H9 (cell line): ENCODE results near the gene INHBC. TPM values are rescaled to one million over a fixed set of nuclear protein-coding genes. Genes with fewer than 3 reads are reported as not detected.
A peak's percentile ranks its signal among the peaks of the same experiment; 100 is the strongest.

Source experiments
- DNase-seq: peaks from one replicate; pipeline ENCODE4 v3.0.0-alpha.2; 2017
- H2AFZ ChIP-seq: one replicate; pipeline ENCODE4 v1.6.1; 2013; ENCODE audit warnings: mild to moderate bottlenecking, low read length, control low read depth, moderate library complexity
- H2AK5ac ChIP-seq: 2 replicates; pipeline ENCODE4 v1.6.1; 2013; ENCODE audit warnings: low read length, control low read depth, mixed read lengths; ENCODE audit not compliant: insufficient read length
- H2BK120ac ChIP-seq: one replicate; pipeline ENCODE4 v1.6.1; 2013; ENCODE audit warnings: low read depth, mild to moderate bottlenecking, low read length, control low read depth, inconsistent platforms; ENCODE audit not compliant: poor library complexity, severe bottlenecking
- H2BK12ac ChIP-seq: 2 replicates; pipeline ENCODE4 v1.6.1; 2013; ENCODE audit warnings: low read length, control low read depth, mixed read lengths, low read depth; ENCODE audit not compliant: insufficient read length
- H2BK15ac ChIP-seq: 2 replicates; pipeline ENCODE4 v1.6.1; 2013; ENCODE audit warnings: low read depth, low read length, control low read depth
- H2BK20ac ChIP-seq: one replicate; pipeline ENCODE4 v1.6.1; 2013; ENCODE audit warnings: low read depth, mild to moderate bottlenecking, low read length, control low read depth, inconsistent platforms; ENCODE audit not compliant: poor library complexity, severe bottlenecking
- H2BK5ac ChIP-seq: 2 replicates; pipeline ENCODE4 v1.6.1; 2013; ENCODE audit warnings: low read length, control low read depth, mixed read lengths; ENCODE audit not compliant: insufficient read length
- H3K14ac ChIP-seq: 2 replicates; pipeline ENCODE4 v1.6.1; 2013; ENCODE audit warnings: low read length, control low read depth; ENCODE audit not compliant: insufficient read depth
- H3K18ac ChIP-seq: 2 replicates; pipeline ENCODE4 v1.6.1; 2013; ENCODE audit warnings: low read depth, mild to moderate bottlenecking, mixed read lengths, low read length, control low read depth; ENCODE audit not compliant: insufficient read length
- H3K23ac ChIP-seq: 2 replicates; pipeline ENCODE4 v1.6.1; 2013; ENCODE audit warnings: low read length, control low read depth, mixed read lengths, low read depth; ENCODE audit not compliant: insufficient read length
- H3K23me2 ChIP-seq: 2 replicates; pipeline ENCODE4 v1.6.1; 2013; ENCODE audit warnings: low read depth, mild to moderate bottlenecking, mixed read lengths, low read length, control low read depth; ENCODE audit not compliant: insufficient read length, poor library complexity, severe bottlenecking
- H3K27ac ChIP-seq: 2 replicates; pipeline ENCODE4 v1.5.1; 2013; ENCODE audit warnings: low read length, control low read depth, mixed read lengths, low read depth; ENCODE audit not compliant: insufficient read length
- H3K27me3 ChIP-seq: 2 replicates; pipeline ENCODE4 v1.6.1; 2013; ENCODE audit warnings: low read length, control low read depth, inconsistent platforms; ENCODE audit not compliant: insufficient read depth
- H3K4ac ChIP-seq: 2 replicates; pipeline ENCODE4 v1.6.1; 2013; ENCODE audit warnings: low read depth, mild to moderate bottlenecking, control low read depth, inconsistent platforms, low read length, moderate library complexity
- H3K4me1 ChIP-seq: 2 replicates; pipeline ENCODE4 v1.6.1; 2013; ENCODE audit warnings: low read length, control low read depth, inconsistent platforms; ENCODE audit not compliant: insufficient read depth
- H3K4me2 ChIP-seq: 2 replicates; pipeline ENCODE4 v1.6.1; 2013; ENCODE audit warnings: low read length, control low read depth, mixed read lengths; ENCODE audit not compliant: insufficient read length, insufficient read depth
- H3K56ac ChIP-seq: 2 replicates; pipeline ENCODE4 v1.6.1; 2013; ENCODE audit warnings: low read depth, mild to moderate bottlenecking, mixed read lengths, low read length, control low read depth; ENCODE audit not compliant: insufficient read length
- H3K79me1 ChIP-seq: 2 replicates; pipeline ENCODE4 v1.6.1; 2013; ENCODE audit warnings: low read depth, mild to moderate bottlenecking, moderate library complexity, low read length, control low read depth, inconsistent platforms; ENCODE audit not compliant: insufficient read depth, poor library complexity, severe bottlenecking
- H3K79me2 ChIP-seq: 2 replicates; pipeline ENCODE4 v1.6.1; 2013; ENCODE audit warnings: low read length, control low read depth, inconsistent platforms; ENCODE audit not compliant: insufficient read depth
- H3K9ac ChIP-seq: 2 replicates; pipeline ENCODE4 v1.6.1; 2013; ENCODE audit warnings: low read length, control low read depth, mixed read lengths; ENCODE audit not compliant: insufficient read length; ENCODE audit errors: extremely low read depth
- H3K9me3 ChIP-seq: one replicate; pipeline ENCODE4 v1.6.1; 2013; ENCODE audit warnings: low read depth, low read length, inconsistent platforms; ENCODE audit not compliant: control insufficient read depth
- H3T11ph ChIP-seq: one replicate; pipeline ENCODE4 v1.6.1; 2013; ENCODE audit warnings: mild to moderate bottlenecking, low read length, control low read depth, inconsistent platforms
- H4K20me1 ChIP-seq: one replicate; pipeline ENCODE4 v1.6.1; 2013; ENCODE audit not compliant: control insufficient read depth, insufficient read length, insufficient read depth
- H4K5ac ChIP-seq: 2 replicates; pipeline ENCODE4 v1.6.1; 2013; ENCODE audit warnings: low read depth, mild to moderate bottlenecking, mixed read lengths, low read length, control low read depth; ENCODE audit not compliant: insufficient read length
- H4K8ac ChIP-seq: replicated peaks from 2 replicates; pipeline ENCODE4 v1.6.1; 2013; ENCODE audit warnings: low read length, control low read depth, mixed read lengths, low read depth; ENCODE audit not compliant: insufficient read length
- H4K91ac ChIP-seq: 2 replicates; pipeline ENCODE4 v1.6.1; 2013; ENCODE audit warnings: low read depth, mild to moderate bottlenecking, moderate library complexity, mixed read lengths, low read length, control low read depth; ENCODE audit not compliant: insufficient read length
- H3K27ac Mint-ChIP-seq, 3 experiments: 2 replicates in 2 of 3; 3 replicates in 1 of 3; pipeline ENCODE4 v1.8.0; 2020 to 2021; ENCODE audit warnings: mixed read lengths in 3 of 3, mild to moderate bottlenecking in 1 of 3, moderate library complexity in 1 of 3
- H3K27me3 Mint-ChIP-seq: 2 replicates; pipeline ENCODE4 v1.8.0; 2021; ENCODE audit warnings: low read depth, mild to moderate bottlenecking, moderate library complexity, mixed read lengths
- H3K36me3 Mint-ChIP-seq, 3 experiments: 2 replicates in 2 of 3; 3 replicates in 1 of 3; pipeline ENCODE4 v1.8.0; 2020 to 2021; ENCODE audit warnings: low read depth in 3 of 3, mixed read lengths in 3 of 3; ENCODE audit not compliant: insufficient read depth in 1 of 3
- H3K4me1 Mint-ChIP-seq, 2 experiments: 2 replicates each; pipeline ENCODE4 v1.8.0; 2020; ENCODE audit warnings: mixed read lengths in 2 of 2
- H3K4me3 Mint-ChIP-seq, 2 experiments: 2 replicates in 1 of 2; 3 replicates in 1 of 2; pipeline ENCODE4 v1.8.0; 2020 to 2021; ENCODE audit warnings: mild to moderate bottlenecking in 2 of 2, mixed read lengths in 2 of 2, moderate library complexity in 1 of 2
- H3K9me3 Mint-ChIP-seq, 2 experiments: 2 replicates in 1 of 2; 3 replicates in 1 of 2; pipeline ENCODE4 v1.8.0; 2020; ENCODE audit warnings: mild to moderate bottlenecking in 2 of 2, mixed read lengths in 2 of 2, moderate library complexity in 1 of 2
- CTCF ChIP-seq: fragments of 200-600 bp; sonication (generic); conservative IDR thresholded peaks from 3 replicates; pipeline ENCODE4 v1.8.0; 2021; ENCODE audit warnings: antibody characterized with exemption, mild to moderate bottlenecking
- WGBS: extraction: QIAGEN DNeasy Blood & Tissue Kit; methylation state at CpG from one replicate; pipeline ENCODE4 v1.1.7; 2013; ENCODE audit warnings: missing lambda C conversion rate, low lambda C conversion rate, mixed read lengths; ENCODE audit not compliant: insufficient read length; ENCODE audit errors: extremely low coverage; 5-methylcytosine and 5-hydroxymethylcytosine counted together
- total RNA-seq: library from RNA; stranded (reverse); gene quantifications from 2 replicates; pipeline ENCODE4 v1.2.1, GENCODE V29; 2021

Gene INHBC
- total RNA-seq, 1 experiment from 2014 or later = not detected

GRCh38 chr12:57430112-57430930 lies 4.3 kb upstream of the INHBC start:
- Histone ChIP-seq H4K8ac (no peak overlapping the region), H3K23me2 (peaks cover 8% of the 10 kb centered on the region), H4K91ac (no peak overlapping the region), H3K23ac (no peak overlapping the region), H2BK120ac (no peak overlapping the region), H3K27ac (no peak overlapping the region), H2BK12ac (no peak overlapping the region), H3K18ac (peak overlapping the region; percentile 70), H2AFZ (no peak overlapping the region), H2BK20ac (no peak overlapping the region), H3K14ac (peak overlapping the region; percentile 60; the same call in 1 of the 2 replicates), H3K9me3 (no peaks in the 10 kb centered on the region), H2BK15ac (no peak overlapping the region), H4K5ac (no peak overlapping the region), H3K4ac (no peak overlapping the region; the same call in 1 of the 2 replicates), H2BK5ac (no peak overlapping the region), H3K27me3 (no peaks in the 10 kb centered on the region), H2AK5ac (no peak overlapping the region), H3K79me1 (no peaks in the 10 kb centered on the region), H3K4me1 (no peaks in the 10 kb centered on the region), H3K4me2 (peak overlapping the region; percentile 61), H4K20me1 (no peaks in the 10 kb centered on the region), H3K56ac (no peak overlapping the region), H3T11ph (no peak overlapping the region), H3K9ac (peak overlapping the region; percentile 78), H3K79me2 (no peaks in the 10 kb centered on the region)
- H3K9me3 Mint-ChIP-seq = no peaks in the 10 kb centered on the region; a peak in 1 of 5 replicates
- peaks cover 0 to 12% (median 4%) of the 10 kb centered on the region in 3 experiments; a peak in 4 of 7 replicates for H3K36me3 Mint-ChIP-seq
- WGBS = no CpG with 5 or more reads among the region's 74 CpGs
- H3K4me3 Mint-ChIP-seq = peak overlapping the region; percentile 90 to 99
- TF ChIP-seq CTCF = peak; percentile 36; the same call in 2 of the 3 replicates
- peak overlapping the region; percentile 96 to 99 (median 96) for H3K27ac Mint-ChIP-seq
- peaks cover 24 to 34% of the 10 kb centered on the region in 2 experiments for H3K4me1 Mint-ChIP-seq
- H3K27me3 Mint-ChIP-seq = no peaks in the 10 kb centered on the region
- DNase-seq = peak; percentile 67
